Epidermal melanocyte (primary cell): ENCODE data around the gene FADS6.
"Not testable (repeated sequence)": the region's sequence is repeated elsewhere in the genome, so short reads cannot be mapped to it uniquely, and the experiment has no call there.

ENCODE experiments used
- DNase-seq: peaks from one replicate; pipeline ENCODE4 v3.0.0; 2011; ENCODE audit warnings: low spot score; ENCODE audit not compliant: insufficient read length

FADS6 gene

GRCh38 chr17:74921026-74921681 is 27.7 kb upstream of the FADS6 start:
- DNase-seq, result no peak

GRCh38 chr17:74920642-74921025 is 27.2 kb upstream of the FADS6 start:
- DNase-seq, result no peak

- DNase-seq, result no peak
These were observed 26.8 kb upstream of the FADS6 start for GRCh38 chr17:74920306-74920620.

GRCh38 chr17:74919440-74920305 is 26.2 kb upstream of the FADS6 start:
- DNase-seq, result no peak

GRCh38 chr17:74918906-74919305 is 25.5 kb upstream of the FADS6 start:
- no peak for DNase-seq

- no peak for DNase-seq
These were observed 24.0 kb upstream of the FADS6 start for GRCh38 chr17:74917430-74917829.

GRCh38 chr17:74916851-74917199 is 23.4 kb upstream of the FADS6 start:
- DNase-seq, result no peak

GRCh38 chr17:74916136-74916850 is 22.9 kb upstream of the FADS6 start:
- no peak for DNase-seq

GRCh38 chr17:74911423-74911822 is 18.0 kb upstream of the FADS6 start:
- DNase-seq, result not testable (repeated sequence)

GRCh38 chr17:74909097-74909496 is 15.7 kb upstream of the FADS6 start:
- not testable (repeated sequence) for DNase-seq

- DNase-seq, result no peak
These were observed 13.6 kb upstream of the FADS6 start for GRCh38 chr17:74907012-74907411.

- not testable (repeated sequence) for DNase-seq
These were observed 12.9 kb upstream of the FADS6 start for GRCh38 chr17:74906214-74906793.

GRCh38 chr17:74904687-74905409 is 11.4 kb upstream of the FADS6 start:
- no peak for DNase-seq

GRCh38 chr17:74903671-74904070 is 10.2 kb upstream of the FADS6 start:
- no peak for DNase-seq

GRCh38 chr17:74903034-74903433 is 9.6 kb upstream of the FADS6 start:
- no peak for DNase-seq

GRCh38 chr17:74901353-74902135 is 8.1 kb upstream of the FADS6 start:
- no peak for DNase-seq

GRCh38 chr17:74900208-74900607 is 6.8 kb upstream of the FADS6 start:
- no peak for DNase-seq

GRCh38 chr17:74898376-74898946 is 5.0 kb upstream of the FADS6 start:
- DNase-seq, result no peak

GRCh38 chr17:74893936-74894671 is 671 bp upstream of the FADS6 start:
- DNase-seq, result no peak
